GM12878 (cell line): ENCODE results near the gene ADAMTSL3. TPM values are rescaled to one million over a fixed set of nuclear protein-coding genes. Genes with fewer than 3 reads are reported as not detected.

ENCODE experiments used
- ASH2L ChIP-seq: fragments of 300-600, 200-600 bp; sonication (generic); IDR thresholded peaks from 2 replicates; pipeline ENCODE4 v1.6.1; 2017; ENCODE audit warnings: low read depth, mild to moderate bottlenecking, borderline replicate concordance
- BHLHE40 ChIP-seq, 2 experiments: fragments of 450-650 bp in 1 of 2; IDR thresholded peaks; 2 replicates each; pipeline ENCODE4 v1.6.1; 2011 to 2017; ENCODE audit warnings: low read depth in 2 of 2, borderline replicate concordance in 1 of 2, improper control_type of control experiment in 1 of 2, low read length in 1 of 2, mild to moderate bottlenecking in 1 of 2
- CBX5 ChIP-seq: sonication (generic); IDR thresholded peaks from 2 replicates; pipeline ENCODE4 v1.6.1; 2016; ENCODE audit warnings: low read depth, moderate library complexity, mild to moderate bottlenecking, inconsistent platforms
- CREM ChIP-seq: IDR thresholded peaks from 2 replicates; pipeline ENCODE4 v1.6.1; 2014; ENCODE audit warnings: antibody characterized with exemption, low read depth
- CUX1 ChIP-seq: IDR thresholded peaks from 2 replicates; pipeline ENCODE4 v1.6.1; 2012; ENCODE audit warnings: improper control_type of control experiment, low read depth, low read length; ENCODE audit not compliant: insufficient replicate concordance
- DPF2 ChIP-seq: fragments of 450-650 bp; IDR thresholded peaks from 2 replicates; pipeline ENCODE4 v1.6.1; 2017; ENCODE audit warnings: mild to moderate bottlenecking
- EP300 ChIP-seq, 2 experiments: fragments of 150-350 bp in 1 of 2; IDR thresholded peaks; 2 replicates each; pipeline ENCODE4 v1.6.1; 2011 to 2012; ENCODE audit warnings: low read depth in 2 of 2, low read length in 2 of 2, borderline replicate concordance in 1 of 2, improper control_type of control experiment in 1 of 2, inconsistent platforms in 1 of 2; ENCODE audit not compliant: control insufficient read depth in 1 of 2
- GABPA ChIP-seq: IDR thresholded peaks from 2 replicates; pipeline ENCODE4 v1.6.1; 2014; ENCODE audit warnings: antibody characterized with exemption, low read depth, mild to moderate bottlenecking, inconsistent platforms
- IRF4 ChIP-seq: IDR thresholded peaks from 2 replicates; pipeline ENCODE4 v1.6.1; 2011; ENCODE audit warnings: low read depth, low read length
- MLLT1 ChIP-seq: fragments of 450-650 bp; IDR thresholded peaks from 2 replicates; pipeline ENCODE4 v1.6.1; 2016; ENCODE audit warnings: mild to moderate bottlenecking
- MYC ChIP-seq: IDR thresholded peaks from 2 replicates; pipeline ENCODE4 v1.6.1; 2011; ENCODE audit warnings: mild to moderate bottlenecking, low read length, moderate library complexity, inconsistent platforms; ENCODE audit not compliant: insufficient read depth, insufficient replicate concordance, insufficient read length, severe bottlenecking
- SMARCA5 ChIP-seq: fragments of 450-650 bp; IDR thresholded peaks from 2 replicates; pipeline ENCODE4 v1.6.1; 2017; ENCODE audit warnings: mild to moderate bottlenecking
- TCF12 ChIP-seq: IDR thresholded peaks from 2 replicates; pipeline ENCODE4 v1.6.1; 2011; ENCODE audit warnings: low read depth, mild to moderate bottlenecking, low read length
- ZNF622 ChIP-seq: fragments of 450-650 bp; IDR thresholded peaks from 2 replicates; pipeline ENCODE4 v1.6.1; 2017; ENCODE audit warnings: mild to moderate bottlenecking, inconsistent platforms
- polyA plus RNA-seq, 11 experiments: library from polyadenylated mRNA; depleted of rRNA in 4 of 11; unstranded in 6 of 11; stranded (reverse) in 5 of 11; fragments of >200 nt; fragmentation: Nextera tagmentation in 4 of 11; fragmentation: Illumina TruSeq in 1 of 11; extraction: Ambion mirVana in 4 of 11; extraction: Trizol in 1 of 11; gene quantifications; 1 replicate in 1 of 11; 2 replicates in 10 of 11; pipeline versions ENCODE4 v1.2.1 to v1.2.3, GENCODE V29; 2011 to 2016; ENCODE audit warnings: inconsistent platforms in 2 of 11, missing spikeins in 2 of 11, low read depth in 1 of 11
- total RNA-seq, 4 experiments: library from RNA; depleted of rRNA in 3 of 4; stranded (reverse); fragments of >200 nt in 3 of 4; fragmentation: Illumina TruSeq in 1 of 4; extraction: Trizol in 1 of 4; gene quantifications; 2 replicates each; pipeline versions ENCODE4 v1.2.1 to v1.2.3, GENCODE V29; 2013 to 2021
- TF ChIP-seq, protein P1 (sequence below): IDR thresholded peaks from 2 replicates; pipeline ENCODE4 v1.6.1; 2012; ENCODE audit warnings: low read length, inconsistent platforms
- TF ChIP-seq, protein P2 (sequence below): fragments of 450-650 bp; IDR thresholded peaks from 2 replicates; pipeline ENCODE4 v1.6.1; 2017; ENCODE audit warnings: mild to moderate bottlenecking, moderate library complexity

ADAMTSL3 gene
- total and polyA plus RNA-seq, 10 of the 15 experiments (the other 5 are each of a cell fraction or from before 2014, with no cell fraction given), result 0.01 to 0.28 (median 0.13) TPM

GRCh38 chr15:83928392-83928734, 274.4 kb downstream of the ADAMTSL3 start (continued):
- TF ChIP-seq CUX1, result no peak
- TF ChIP-seq IRF4, result peak; percentile 39; the same call in 1 of the 2 replicates
- no peak for TF ChIP-seq SMARCA5
- TF ChIP-seq ASH2L, result 0 out of 2 replicates have a peak, but pooled peaks have one; percentile 22
- peak; percentile 34; the same call in 1 of the 2 replicates for TF ChIP-seq CREM
- TF ChIP-seq CBX5, result no peak
- no peak for TF ChIP-seq DPF2
- TF ChIP-seq TCF12, result no peak
- no peak for TF ChIP-seq MLLT1
- TF ChIP-seq BHLHE40 (IDR thresholded peaks at IDR 0.05; ENCODE audit: borderline replicate concordance in 1 of 2, low read depth in 2 of 2, low read length in 1 of 2), result peak in 1 of 2 experiments; percentile 36; a peak in 1 of 4 replicates
- TF ChIP-seq, protein P1, sequence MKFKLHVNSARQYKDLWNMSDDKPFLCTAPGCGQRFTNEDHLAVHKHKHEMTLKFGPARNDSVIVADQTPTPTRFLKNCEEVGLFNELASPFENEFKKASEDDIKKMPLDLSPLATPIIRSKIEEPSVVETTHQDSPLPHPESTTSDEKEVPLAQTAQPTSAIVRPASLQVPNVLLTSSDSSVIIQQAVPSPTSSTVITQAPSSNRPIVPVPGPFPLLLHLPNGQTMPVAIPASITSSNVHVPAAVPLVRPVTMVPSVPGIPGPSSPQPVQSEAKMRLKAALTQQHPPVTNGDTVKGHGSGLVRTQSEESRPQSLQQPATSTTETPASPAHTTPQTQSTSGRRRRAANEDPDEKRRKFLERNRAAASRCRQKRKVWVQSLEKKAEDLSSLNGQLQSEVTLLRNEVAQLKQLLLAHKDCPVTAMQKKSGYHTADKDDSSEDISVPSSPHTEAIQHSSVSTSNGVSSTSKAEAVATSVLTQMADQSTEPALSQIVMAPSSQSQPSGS, result peak; percentile 49; the same call in 1 of the 2 replicates
- TF ChIP-seq, protein P2, sequence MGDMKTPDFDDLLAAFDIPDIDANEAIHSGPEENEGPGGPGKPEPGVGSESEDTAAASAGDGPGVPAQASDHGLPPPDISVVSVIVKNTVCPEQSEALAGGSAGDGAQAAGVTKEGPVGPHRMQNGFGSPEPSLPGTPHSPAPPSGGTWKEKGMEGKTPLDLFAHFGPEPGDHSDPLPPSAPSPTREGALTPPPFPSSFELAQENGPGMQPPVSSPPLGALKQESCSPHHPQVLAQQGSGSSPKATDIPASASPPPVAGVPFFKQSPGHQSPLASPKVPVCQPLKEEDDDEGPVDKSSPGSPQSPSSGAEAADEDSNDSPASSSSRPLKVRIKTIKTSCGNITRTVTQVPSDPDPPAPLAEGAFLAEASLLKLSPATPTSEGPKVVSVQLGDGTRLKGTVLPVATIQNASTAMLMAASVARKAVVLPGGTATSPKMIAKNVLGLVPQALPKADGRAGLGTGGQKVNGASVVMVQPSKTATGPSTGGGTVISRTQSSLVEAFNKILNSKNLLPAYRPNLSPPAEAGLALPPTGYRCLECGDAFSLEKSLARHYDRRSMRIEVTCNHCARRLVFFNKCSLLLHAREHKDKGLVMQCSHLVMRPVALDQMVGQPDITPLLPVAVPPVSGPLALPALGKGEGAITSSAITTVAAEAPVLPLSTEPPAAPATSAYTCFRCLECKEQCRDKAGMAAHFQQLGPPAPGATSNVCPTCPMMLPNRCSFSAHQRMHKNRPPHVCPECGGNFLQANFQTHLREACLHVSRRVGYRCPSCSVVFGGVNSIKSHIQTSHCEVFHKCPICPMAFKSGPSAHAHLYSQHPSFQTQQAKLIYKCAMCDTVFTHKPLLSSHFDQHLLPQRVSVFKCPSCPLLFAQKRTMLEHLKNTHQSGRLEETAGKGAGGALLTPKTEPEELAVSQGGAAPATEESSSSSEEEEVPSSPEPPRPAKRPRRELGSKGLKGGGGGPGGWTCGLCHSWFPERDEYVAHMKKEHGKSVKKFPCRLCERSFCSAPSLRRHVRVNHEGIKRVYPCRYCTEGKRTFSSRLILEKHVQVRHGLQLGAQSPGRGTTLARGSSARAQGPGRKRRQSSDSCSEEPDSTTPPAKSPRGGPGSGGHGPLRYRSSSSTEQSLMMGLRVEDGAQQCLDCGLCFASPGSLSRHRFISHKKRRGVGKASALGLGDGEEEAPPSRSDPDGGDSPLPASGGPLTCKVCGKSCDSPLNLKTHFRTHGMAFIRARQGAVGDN, result peak; percentile 59
- no peak for TF ChIP-seq ZNF622
- TF ChIP-seq EP300 (IDR thresholded peaks at IDR 0.05; ENCODE audit: borderline replicate concordance in 1 of 2, control insufficient read depth in 1 of 2, low read depth in 2 of 2, low read length in 2 of 2), result peak; percentile 14 to 63; a peak in 2 of 4 replicates
- TF ChIP-seq MYC, result no peak
- no peak for TF ChIP-seq GABPA
